WERI-Rb-1 (cell line): Measurements from ENCODE around the gene PTPRD.

Source experiments
- DNase-seq: peaks from one replicate; pipeline ENCODE4 v3.0.0-alpha.2; 2020
- H3K27ac ChIP-seq: fragments of 250-450 bp; sonication (Bioruptor Pico); 2 replicates; pipeline ENCODE4 v1.5.1; 2020; ENCODE audit warnings: mild to moderate bottlenecking, moderate library complexity
- H3K27me3 ChIP-seq: fragments of 250-450 bp; sonication (Bioruptor Pico); 2 replicates; pipeline ENCODE4 v1.5.1; 2021; ENCODE audit warnings: mild to moderate bottlenecking, low read depth, moderate library complexity; ENCODE audit not compliant: insufficient read depth, severe bottlenecking
- H3K36me3 ChIP-seq: fragments of 250-450 bp; sonication (Bioruptor Pico); 2 replicates; pipeline ENCODE4 v1.5.1; 2020; ENCODE audit warnings: mild to moderate bottlenecking, moderate library complexity
- H3K4me3 ChIP-seq: 2 replicates; pipeline ENCODE4 v1.5.1; 2011; ENCODE audit warnings: low read depth, mild to moderate bottlenecking, control low read depth, low read length
- H3K9me3 ChIP-seq: fragments of 250-450 bp; sonication (Bioruptor Pico); 2 replicates; pipeline ENCODE4 v1.5.1; 2021; ENCODE audit warnings: mild to moderate bottlenecking, moderate library complexity; ENCODE audit not compliant: severe bottlenecking
- TF ChIP-seq, protein P1 (sequence below): IDR thresholded peaks from 2 replicates; pipeline ENCODE4 v1.5.1; 2011; ENCODE audit warnings: low read depth, mild to moderate bottlenecking, control low read depth, inconsistent platforms, low read length

PTPRD gene

DNA sequence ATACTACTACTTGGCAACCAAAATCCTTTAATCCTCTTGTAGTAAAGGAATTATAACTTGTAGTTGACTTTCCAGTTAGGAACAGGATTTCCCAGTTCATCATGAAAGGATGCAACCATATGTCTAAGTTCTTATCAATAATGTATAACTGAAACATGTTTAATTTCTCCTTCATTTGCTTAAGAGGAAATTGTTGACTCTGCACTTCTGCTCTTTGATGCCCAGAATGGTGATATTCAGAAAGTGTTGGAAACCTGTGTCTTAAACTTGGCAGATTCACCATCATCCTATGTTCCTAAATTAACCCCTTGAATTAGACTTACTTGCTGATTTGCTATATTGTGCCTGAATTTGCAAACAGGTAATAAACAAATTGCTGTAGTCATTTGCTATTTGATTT is 201.5 kb downstream of the PTPRD start:
- H3K36me3 ChIP-seq: no peaks in the 10 kb centered on the region
- no peak overlapping the region for H3K27ac ChIP-seq
- no peaks in the 10 kb centered on the region for H3K9me3 ChIP-seq
- H3K27me3 ChIP-seq: no peaks in the 10 kb centered on the region
- no peak for DNase-seq
- TF ChIP-seq, protein P1, sequence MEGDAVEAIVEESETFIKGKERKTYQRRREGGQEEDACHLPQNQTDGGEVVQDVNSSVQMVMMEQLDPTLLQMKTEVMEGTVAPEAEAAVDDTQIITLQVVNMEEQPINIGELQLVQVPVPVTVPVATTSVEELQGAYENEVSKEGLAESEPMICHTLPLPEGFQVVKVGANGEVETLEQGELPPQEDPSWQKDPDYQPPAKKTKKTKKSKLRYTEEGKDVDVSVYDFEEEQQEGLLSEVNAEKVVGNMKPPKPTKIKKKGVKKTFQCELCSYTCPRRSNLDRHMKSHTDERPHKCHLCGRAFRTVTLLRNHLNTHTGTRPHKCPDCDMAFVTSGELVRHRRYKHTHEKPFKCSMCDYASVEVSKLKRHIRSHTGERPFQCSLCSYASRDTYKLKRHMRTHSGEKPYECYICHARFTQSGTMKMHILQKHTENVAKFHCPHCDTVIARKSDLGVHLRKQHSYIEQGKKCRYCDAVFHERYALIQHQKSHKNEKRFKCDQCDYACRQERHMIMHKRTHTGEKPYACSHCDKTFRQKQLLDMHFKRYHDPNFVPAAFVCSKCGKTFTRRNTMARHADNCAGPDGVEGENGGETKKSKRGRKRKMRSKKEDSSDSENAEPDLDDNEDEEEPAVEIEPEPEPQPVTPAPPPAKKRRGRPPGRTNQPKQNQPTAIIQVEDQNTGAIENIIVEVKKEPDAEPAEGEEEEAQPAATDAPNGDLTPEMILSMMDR: no peak
- no peak overlapping the region for H3K4me3 ChIP-seq

DNA sequence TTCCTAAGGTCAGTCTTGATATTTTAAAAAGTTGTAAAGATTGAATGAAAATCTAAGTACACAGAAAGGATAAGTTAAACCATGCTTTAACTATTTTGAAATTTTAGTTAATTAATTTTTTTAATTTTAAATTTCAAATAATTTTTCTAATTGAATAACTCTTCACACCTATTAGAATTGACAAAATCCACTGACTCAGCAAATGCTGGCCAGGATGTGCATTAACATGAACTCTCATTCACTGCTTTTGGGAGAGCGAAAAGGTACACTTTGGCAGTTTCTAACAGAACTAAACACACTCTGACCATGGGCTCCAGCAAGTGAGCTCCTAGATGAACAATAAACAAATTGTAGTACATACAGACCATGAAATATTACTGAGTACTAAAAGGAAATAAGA is 209.5 kb downstream of the PTPRD start:
- TF ChIP-seq, protein P1: no peak
- DNase-seq: no peak
- no peaks in the 10 kb centered on the region for H3K36me3 ChIP-seq
- H3K27ac ChIP-seq: no peak overlapping the region
- no peaks in the 10 kb centered on the region for H3K27me3 ChIP-seq
- H3K9me3 ChIP-seq: no peaks in the 10 kb centered on the region
- H3K4me3 ChIP-seq: no peak overlapping the region

DNA sequence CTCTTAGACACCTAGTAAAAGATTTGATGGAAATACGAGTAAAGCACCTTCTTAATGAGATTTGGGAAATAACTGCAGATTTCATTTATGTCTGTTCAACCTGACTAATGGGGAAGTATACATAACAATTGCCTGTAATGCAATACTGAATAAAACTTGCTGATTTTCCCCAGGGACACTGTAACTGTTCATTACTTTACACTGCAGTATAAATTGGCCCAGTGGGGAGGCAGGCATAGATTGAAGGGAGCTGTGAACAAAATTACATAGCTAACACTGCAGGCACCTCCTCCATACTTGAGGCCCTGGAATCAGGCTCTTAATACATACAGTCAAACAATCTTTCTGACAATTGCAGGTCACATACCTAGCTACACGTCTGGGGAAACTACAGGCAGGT is 216.2 kb downstream of the PTPRD start:
- TF ChIP-seq, protein P1: no peak
- DNase-seq: peak; percentile 7
- Histone ChIP-seq H3K4me3 (no peak overlapping the region), H3K27ac (no peak overlapping the region), H3K36me3 (no peaks in the 10 kb centered on the region), H3K9me3 (no peaks in the 10 kb centered on the region), H3K27me3 (no peaks in the 10 kb centered on the region)

DNA sequence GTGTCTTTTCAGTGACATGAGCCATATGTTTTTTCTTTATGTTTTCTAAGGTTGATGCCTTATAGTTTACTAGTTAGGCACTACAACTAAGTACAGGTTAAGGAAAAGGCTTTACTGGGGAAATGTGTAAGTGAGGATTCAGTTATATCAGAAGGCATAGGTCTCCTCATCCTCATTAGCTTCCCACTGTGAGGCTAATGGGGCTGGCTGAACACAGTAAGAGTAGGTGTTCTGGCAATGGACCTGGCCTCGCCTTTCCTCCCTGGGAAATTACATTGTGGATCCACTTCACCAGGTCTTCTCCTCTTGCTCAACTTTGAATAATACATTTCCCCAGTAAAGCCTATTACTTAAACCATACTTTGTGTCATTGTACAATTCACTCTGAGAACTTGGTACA is 225.5 kb downstream of the PTPRD start:
- DNase-seq: no peak
- H3K36me3 ChIP-seq: no peaks in the 10 kb centered on the region
- H3K27ac ChIP-seq: no peak overlapping the region
- H3K4me3 ChIP-seq: no peak overlapping the region
- TF ChIP-seq, protein P1: no peak
- H3K27me3 ChIP-seq: no peaks in the 10 kb centered on the region
- no peaks in the 10 kb centered on the region for H3K9me3 ChIP-seq

DNA sequence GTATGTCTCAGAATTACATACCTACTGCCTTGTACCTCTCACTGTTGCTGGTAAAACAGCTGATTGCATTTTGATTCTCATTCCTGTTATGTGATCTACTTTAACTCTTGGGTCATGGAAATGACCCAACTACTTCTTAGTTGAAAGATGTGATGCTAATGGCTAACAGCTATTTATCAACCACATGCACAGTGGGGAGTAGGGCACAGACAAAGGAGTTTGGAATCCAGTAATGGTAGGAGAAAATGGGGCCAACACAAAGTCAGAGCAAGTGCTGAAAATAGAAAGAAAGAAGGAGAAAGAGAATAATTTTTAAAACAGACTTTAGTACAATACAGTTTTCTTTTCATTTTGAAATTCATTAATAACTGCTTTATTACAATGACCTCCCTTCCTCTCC is 241.0 kb downstream of the PTPRD start:
- no peak for DNase-seq
- Histone ChIP-seq H3K27me3 (no peaks in the 10 kb centered on the region), H3K9me3 (no peaks in the 10 kb centered on the region), H3K27ac (no peak overlapping the region), H3K36me3 (no peaks in the 10 kb centered on the region), H3K4me3 (no peak overlapping the region)
- TF ChIP-seq, protein P1: no peak

DNA sequence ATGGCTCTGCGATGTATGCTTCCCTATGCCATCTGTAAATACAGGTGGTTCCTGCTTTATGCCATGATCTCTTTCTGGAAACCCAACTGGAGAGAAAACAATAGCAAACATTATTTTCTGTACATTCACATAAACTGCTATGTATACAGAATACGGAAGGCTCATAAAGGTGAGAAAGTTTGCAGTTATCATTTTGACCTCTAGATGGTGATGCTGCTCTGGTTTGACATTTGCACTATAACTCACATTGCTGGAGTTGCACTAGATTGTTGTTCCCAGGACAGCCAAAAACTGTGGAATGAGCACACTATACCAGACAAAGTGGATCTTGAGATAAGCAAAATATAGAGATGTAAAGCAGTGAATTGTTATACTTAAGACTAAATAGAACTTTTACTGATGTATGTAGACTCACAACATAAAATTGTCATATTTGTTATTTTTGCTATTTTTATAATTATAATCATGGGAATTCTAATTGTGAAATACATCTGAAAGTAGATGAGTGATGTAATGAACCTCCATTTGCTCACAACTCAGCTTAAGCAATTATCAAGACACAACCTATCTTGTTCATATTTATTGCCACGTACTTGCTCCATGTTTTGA is 246.5 kb downstream of the PTPRD start:
- DNase-seq: peak; percentile 11
- Histone ChIP-seq H3K9me3 (no peaks in the 10 kb centered on the region), H3K4me3 (no peak overlapping the region), H3K27ac (no peak overlapping the region), H3K36me3 (no peaks in the 10 kb centered on the region), H3K27me3 (no peaks in the 10 kb centered on the region)
- TF ChIP-seq, protein P1: peak; percentile 73
